Prostate gland (tissue), 2 donors: ENCODE results near the gene CHST2. TPM values are rescaled to one million over a fixed set of nuclear protein-coding genes. Genes with fewer than 3 reads are reported as not detected.

Source experiments
- DNase-seq: peaks from one replicate; pipeline ENCODE4 v3.0.0-alpha.2; 2019; ENCODE audit warnings: low spot score
- H3K27ac ChIP-seq, 2 donors: fragments of 200-600 bp; sonication (generic); 2 replicates each; pipeline ENCODE4 v1.5.1; 2017 to 2019
- H3K27me3 ChIP-seq: fragments of 200-600 bp; sonication (generic); replicated peaks from 2 replicates; pipeline ENCODE4 v1.5.1; 2019; ENCODE audit not compliant: insufficient read depth
- H3K36me3 ChIP-seq, 2 donors: fragments of 200-600 bp; sonication (generic); 1 replicate in 1 of 2; 2 replicates in 1 of 2; pipeline versions ENCODE4 v1.5.1 to v1.8.1; 2017 to 2019
- H3K4me1 ChIP-seq: fragments of 200-600 bp; sonication (generic); replicated peaks from 2 replicates; pipeline ENCODE4 v1.5.1; 2019
- H3K4me3 ChIP-seq, 2 donors: fragments of 200-600 bp; sonication (generic); 2 replicates each; pipeline ENCODE4 v1.5.1; 2017 to 2019
- H3K9me3 ChIP-seq: fragments of 200-600 bp; sonication (generic); 2 replicates; pipeline ENCODE4 v1.5.1; 2017
- POLR2A ChIP-seq: fragments of 450-650 bp; IDR thresholded peaks from one replicate; pipeline ENCODE4 v1.6.1; 2016; ENCODE audit warnings: antibody characterized with exemption, mild to moderate bottlenecking
- POLR2AphosphoS5 ChIP-seq: sonication (generic); formaldehyde crosslinking; IDR thresholded peaks from one replicate; pipeline ENCODE4 v1.6.1; 2017; ENCODE audit warnings: antibody characterized with exemption
- WGBS: methylation state at CpG from one replicate; pipeline ENCODE4 v1.1.5; 2018; 5-methylcytosine and 5-hydroxymethylcytosine counted together
- intact Hi-C: fragments of 100-400 bp; cut with DNase I; formaldehyde crosslinking; loops from one replicate; pipeline ENCODE4 v1.14.2; 2022
- total RNA-seq, 2 donors: library from RNA; depleted of rRNA; stranded (reverse); fragments of >200 nt; gene quantifications; one replicate each; pipeline ENCODE4 v1.1.0, GENCODE V29; 2016
- TF ChIP-seq, protein P1 (sequence below), 4 experiments: fragments of 200-600 bp in 2 of 4; fragments of 450-650 bp in 2 of 4; sonication (generic) in 2 of 4; IDR thresholded peaks; 1 replicate in 3 of 4; 2 replicates in 1 of 4; pipeline ENCODE4 v1.5.1; 2016 to 2019; ENCODE audit warnings: antibody characterized with exemption in 4 of 4, mild to moderate bottlenecking in 2 of 4, moderate library complexity in 2 of 4

Gene CHST2
- total RNA-seq, 2 donors from 2014 or later = 9.6 to 9.7 TPM

DNA sequence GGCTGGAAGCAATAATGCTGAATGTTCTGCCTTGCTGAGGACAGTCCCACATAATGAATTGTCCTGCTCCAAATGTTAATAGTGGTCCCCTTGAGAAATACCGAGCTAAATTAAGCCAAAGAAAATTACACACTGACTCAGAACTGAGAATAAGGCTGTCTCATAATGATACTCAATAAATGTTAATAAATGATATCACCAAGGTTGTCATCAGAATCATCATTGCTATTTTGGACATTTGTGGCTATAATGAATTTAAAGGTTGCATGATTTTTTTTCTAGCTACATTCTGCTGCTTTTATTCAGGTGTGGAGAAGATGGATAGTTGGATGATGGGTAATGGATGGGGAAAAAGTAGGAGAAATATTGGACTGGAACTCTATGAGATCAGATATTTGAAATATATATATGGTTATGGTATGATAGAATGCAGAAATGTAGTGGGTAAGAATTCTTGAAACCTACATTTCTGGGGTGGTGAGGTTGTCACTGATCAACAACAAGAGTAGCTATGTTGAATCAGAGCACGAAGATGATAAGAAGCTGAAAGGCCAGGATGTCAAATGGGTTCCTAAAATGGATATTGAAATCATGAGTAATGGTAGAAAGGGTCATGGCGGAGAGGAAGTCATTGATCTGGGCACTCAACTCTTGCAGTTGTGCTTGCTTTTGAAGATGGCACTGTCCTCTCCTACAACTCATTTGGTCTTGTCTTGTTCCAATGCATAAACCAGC, 12.8 kb downstream of the CHST2 start:
- Histone ChIP-seq H3K9me3 (no peaks in the 10 kb centered on the region), H3K4me1 (no peaks in the 10 kb centered on the region), H3K36me3 (no peaks in the 10 kb centered on the region), H3K27ac (no peak overlapping the region), H3K4me3 (no peak overlapping the region), H3K27me3 (no peaks in the 10 kb centered on the region)
- TF ChIP-seq, protein P1, sequence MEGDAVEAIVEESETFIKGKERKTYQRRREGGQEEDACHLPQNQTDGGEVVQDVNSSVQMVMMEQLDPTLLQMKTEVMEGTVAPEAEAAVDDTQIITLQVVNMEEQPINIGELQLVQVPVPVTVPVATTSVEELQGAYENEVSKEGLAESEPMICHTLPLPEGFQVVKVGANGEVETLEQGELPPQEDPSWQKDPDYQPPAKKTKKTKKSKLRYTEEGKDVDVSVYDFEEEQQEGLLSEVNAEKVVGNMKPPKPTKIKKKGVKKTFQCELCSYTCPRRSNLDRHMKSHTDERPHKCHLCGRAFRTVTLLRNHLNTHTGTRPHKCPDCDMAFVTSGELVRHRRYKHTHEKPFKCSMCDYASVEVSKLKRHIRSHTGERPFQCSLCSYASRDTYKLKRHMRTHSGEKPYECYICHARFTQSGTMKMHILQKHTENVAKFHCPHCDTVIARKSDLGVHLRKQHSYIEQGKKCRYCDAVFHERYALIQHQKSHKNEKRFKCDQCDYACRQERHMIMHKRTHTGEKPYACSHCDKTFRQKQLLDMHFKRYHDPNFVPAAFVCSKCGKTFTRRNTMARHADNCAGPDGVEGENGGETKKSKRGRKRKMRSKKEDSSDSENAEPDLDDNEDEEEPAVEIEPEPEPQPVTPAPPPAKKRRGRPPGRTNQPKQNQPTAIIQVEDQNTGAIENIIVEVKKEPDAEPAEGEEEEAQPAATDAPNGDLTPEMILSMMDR (IDR thresholded peaks at IDR 0.05) = no peak
- TF ChIP-seq POLR2AphosphoS5 (no peak), POLR2A (no peak)
- 96% methylated on average over 3 of the region's 3 CpGs for WGBS
- DNase-seq = no peak
- intact Hi-C loops = no loop called here

DNA sequence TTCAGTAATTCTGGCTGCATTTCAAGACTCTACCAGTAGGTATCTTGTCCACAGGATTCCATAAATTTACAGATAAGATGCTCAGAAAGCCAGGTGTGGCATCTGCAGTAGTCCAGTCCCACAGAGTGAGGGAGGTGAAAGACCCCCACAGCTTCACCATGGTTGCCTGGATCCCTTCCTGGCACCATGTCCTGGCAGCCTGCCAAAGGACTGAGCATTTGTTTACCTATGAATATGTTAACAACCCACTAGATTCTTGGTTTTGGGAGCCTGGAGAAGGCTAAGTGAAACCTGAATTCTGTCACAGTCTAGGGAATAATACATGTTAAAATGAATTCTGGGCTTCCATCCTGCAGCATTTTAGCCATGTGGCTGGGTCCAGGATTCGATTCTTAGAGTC, 14.9 kb downstream of the CHST2 start:
- Histone ChIP-seq H3K27me3 (no peaks in the 10 kb centered on the region), H3K4me3 (no peak overlapping the region), H3K4me1 (no peaks in the 10 kb centered on the region), H3K9me3 (no peaks in the 10 kb centered on the region), H3K36me3 (no peaks in the 10 kb centered on the region), H3K27ac (no peak overlapping the region)
- TF ChIP-seq POLR2A = no peak
- TF ChIP-seq, protein P1 (IDR thresholded peaks at IDR 0.05) = no peak
- no peak for TF ChIP-seq POLR2AphosphoS5
- DNase-seq = no peak
- intact Hi-C loops = no loop called here
- 65% methylated on average over 1 of the region's 1 CpG for WGBS

DNA sequence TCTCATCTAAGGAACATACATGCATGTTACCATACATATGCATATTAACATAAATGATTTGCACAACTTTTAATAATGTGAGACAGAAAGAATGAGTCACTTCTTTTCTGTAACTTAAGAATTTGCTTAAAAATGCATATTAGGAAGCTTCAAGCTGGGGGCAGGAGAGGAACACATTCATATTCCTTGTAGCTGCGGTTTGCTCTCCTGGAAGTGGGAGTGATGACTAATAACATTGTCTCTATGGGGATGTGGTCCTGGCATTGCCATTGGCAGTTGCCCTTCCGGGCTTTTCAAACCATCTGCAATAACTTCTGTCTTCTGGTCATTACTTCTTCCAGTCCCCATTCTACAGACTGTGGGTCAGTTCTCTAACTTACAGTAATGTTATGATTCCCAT, 15.6 kb downstream of the CHST2 start:
- TF ChIP-seq, protein P1 (IDR thresholded peaks at IDR 0.05) = no peak
- TF ChIP-seq POLR2AphosphoS5 = no peak
- no peak for TF ChIP-seq POLR2A
- Histone ChIP-seq H3K4me3 (no peak overlapping the region), H3K27ac (no peak overlapping the region), H3K27me3 (no peaks in the 10 kb centered on the region), H3K36me3 (no peaks in the 10 kb centered on the region), H3K4me1 (no peaks in the 10 kb centered on the region), H3K9me3 (no peaks in the 10 kb centered on the region)
- DNase-seq = no peak
- intact Hi-C loops = no loop called here
- 62% methylated on average over 2 of the region's 2 CpGs for WGBS

DNA sequence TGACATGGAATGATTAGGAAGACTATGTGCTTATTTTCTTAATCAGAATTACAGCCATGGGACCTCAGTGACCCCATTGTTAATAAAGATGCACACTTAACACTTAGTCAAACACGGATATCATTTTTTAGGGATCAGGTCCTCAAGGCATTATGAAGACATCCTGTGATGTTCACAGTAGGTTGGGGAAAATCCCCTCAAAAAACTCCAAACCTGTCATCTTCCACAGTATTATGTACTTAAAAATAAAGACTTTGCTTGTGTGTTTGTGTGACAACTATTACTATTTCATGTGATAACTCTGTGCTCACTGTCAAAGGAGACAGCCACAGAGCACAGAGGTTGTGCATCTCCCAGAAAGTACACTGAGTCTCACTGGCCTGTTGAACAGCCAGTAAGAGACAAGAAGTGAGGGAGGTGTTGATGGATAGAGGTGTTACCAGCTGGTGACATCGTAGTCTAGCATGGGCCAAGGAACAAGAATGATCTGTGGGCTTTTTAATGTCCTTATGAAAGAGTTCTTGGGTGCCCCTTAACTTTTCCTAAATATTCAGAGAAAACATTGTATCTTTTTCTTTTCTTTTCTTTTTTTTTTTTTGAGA, 18.0 kb downstream of the CHST2 start:
- H3K27ac ChIP-seq = no peak overlapping the region
- H3K9me3 ChIP-seq = no peaks in the 10 kb centered on the region
- TF ChIP-seq, protein P1 (IDR thresholded peaks at IDR 0.05) = no peak
- H3K4me1 ChIP-seq = no peaks in the 10 kb centered on the region
- H3K36me3 ChIP-seq = no peaks in the 10 kb centered on the region
- H3K4me3 ChIP-seq = no peak overlapping the region
- 46% methylated on average over 2 of the region's 2 CpGs for WGBS
- intact Hi-C loops = no loop called here
- no peaks in the 10 kb centered on the region for H3K27me3 ChIP-seq
- DNase-seq = no peak

DNA sequence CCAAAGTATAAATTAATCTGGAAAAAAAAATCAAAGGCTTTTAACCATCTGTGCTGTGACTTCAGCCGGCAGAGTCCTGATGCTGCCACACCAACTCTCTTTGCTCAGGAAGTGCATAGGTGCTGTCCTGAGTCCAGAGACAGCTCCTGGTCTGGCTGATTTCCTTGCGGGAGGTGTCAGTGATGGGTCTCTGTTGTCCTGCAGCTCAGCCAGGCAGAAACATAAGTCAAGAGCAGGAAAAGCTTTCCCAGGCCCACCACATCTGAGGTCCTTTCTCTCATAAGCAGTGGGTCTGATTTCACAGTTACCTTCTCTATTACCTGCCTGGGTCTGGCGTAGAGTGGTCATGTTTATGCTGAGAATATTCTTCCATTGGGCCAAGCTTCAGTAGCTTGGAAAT, 19.4 kb downstream of the CHST2 start:
- Histone ChIP-seq H3K36me3 (no peaks in the 10 kb centered on the region), H3K27me3 (no peaks in the 10 kb centered on the region), H3K9me3 (no peaks in the 10 kb centered on the region), H3K4me3 (no peak overlapping the region), H3K4me1 (no peaks in the 10 kb centered on the region), H3K27ac (no peak overlapping the region)
- TF ChIP-seq POLR2A = no peak
- TF ChIP-seq, protein P1 (IDR thresholded peaks at IDR 0.05) = no peak
- TF ChIP-seq POLR2AphosphoS5 = no peak
- intact Hi-C loops = no loop called here
- no peak for DNase-seq
- 90% methylated on average over 3 of the region's 3 CpGs for WGBS
